Heart right ventricle (tissue), 16 donors: Measurements from ENCODE around the gene PDLIM5. TPM values are rescaled to one million over a fixed set of nuclear protein-coding genes. Genes with fewer than 3 reads are reported as not detected.

ENCODE experiments used
- ATAC-seq, 8 donors: fragments of 200-7000 bp; cut with Tn5 transposase; one replicate each; pipeline ENCODE4 v1.9.1; 2020; ENCODE audit warnings: mild to moderate bottlenecking in 8 of 8, moderate library complexity in 8 of 8, moderate number of reproducible peaks in 1 of 8
- DNase-seq, 2 donors: peaks; one replicate each; pipeline ENCODE4 v3.0.0-alpha.2; 2020
- H3K27ac ChIP-seq, 10 donors: fragments of 200-600 bp; sonication (generic) in 2 of 10; one replicate each; pipeline versions ENCODE4 v1.5.0 to v1.8.0; 2020 to 2022; ENCODE audit warnings: mild to moderate bottlenecking in 3 of 10
- H3K27me3 ChIP-seq, 7 donors: fragments of 200-600 bp; one replicate each; pipeline ENCODE4 v1.8.0; 2021 to 2022; ENCODE audit warnings: mild to moderate bottlenecking in 2 of 7
- H3K36me3 ChIP-seq, 9 donors: fragments of 200-600 bp; sonication (generic) in 1 of 9; one replicate each; pipeline versions ENCODE4 v1.5.0 to v1.8.0; 2020 to 2022; ENCODE audit warnings: mild to moderate bottlenecking in 2 of 9
- H3K4me1 ChIP-seq, 9 donors: fragments of 200-600 bp; sonication (generic) in 1 of 9; one replicate each; pipeline versions ENCODE4 v1.5.0 to v1.8.0; 2020 to 2022; ENCODE audit warnings: mild to moderate bottlenecking in 4 of 9
- H3K4me3 ChIP-seq, 10 donors: fragments of 200-600 bp; sonication (generic) in 2 of 10; one replicate each; pipeline versions ENCODE4 v1.5.0 to v1.8.0; 2020 to 2022; ENCODE audit warnings: mild to moderate bottlenecking in 7 of 10, moderate library complexity in 2 of 10
- H3K9me3 ChIP-seq, 11 donors: fragments of 200-600 bp in 10 of 11; sonication (generic) in 2 of 11; one replicate each; pipeline versions ENCODE4 v1.5.0 to v1.8.0; 2013 to 2022; ENCODE audit warnings: mild to moderate bottlenecking in 2 of 11, control low read depth in 1 of 11, moderate library complexity in 1 of 11
- CTCF ChIP-seq, 9 donors: fragments of 200-600 bp; sonication (generic) in 2 of 9; IDR thresholded peaks; one replicate each; pipeline versions ENCODE4 v1.5.0 to v1.8.0; 2021 to 2022; ENCODE audit warnings: antibody characterized with exemption in 9 of 9, mild to moderate bottlenecking in 5 of 9, moderate library complexity in 1 of 9
- WGBS, 2 donors: extraction: QIAGEN DNeasy Blood & Tissue Kit; methylation state at CpG; one replicate each; pipeline ENCODE4 v1.1.7; 2013; ENCODE audit warnings: inconsistent platforms in 1 of 2; 5-methylcytosine and 5-hydroxymethylcytosine counted together
- intact Hi-C, 10 donors: fragments of 100-400 bp; cut with DNase I; formaldehyde crosslinking; loops; one replicate each; pipeline versions ENCODE4 v1.11.1 to v1.14.2; 2022
- polyA plus RNA-seq, 2 donors: library from polyadenylated mRNA; stranded (reverse); fragments of 200-250 nt; gene quantifications; one replicate each; pipeline ENCODE4 v1.2.3, GENCODE V29; 2013
- total RNA-seq, 10 donors: library from RNA; stranded (reverse); fragmentation: NEBNext Ultra II Directional in 3 of 10; extraction: Animal tissue kit (Norgen Biotek cat#: 25700) in 3 of 10; gene quantifications; one replicate each; pipeline versions ENCODE4 v1.2.1 to v1.2.4, GENCODE V29; 2021 to 2023
- donor health status: Arrhythmogenic right ventricular cardiomyopathy.
- donor health status: ischemic (EF 13 %, LVEDD 7.1; RV severe dilation, severe dysfunction).
- donor health status: healthy with polysubstance abuse.
- donor health status: DM: no; HTN: yes; CAD: no.
- donor health status: DM: no; HTN: no; CAD: no.
- donor health status: ischemic (EF 25% LVEDD 6.9; RV normal size, moderate dysfunction).
- donor health status: ischemic (EF 25% LVEDD 5.7; RV mildly dilated, moderate dysfunction).
- donor health status: healthy.
- donor health status: DM: yes; HTN: yes; CAD: no.
- donor health status: Ischemic cardiomyopathy.
- donor health status: ischemic (EF 35%, LVEDD 5.7; RV mildly dilated, moderate dysfunction).
- donor health status: nonischemic (EF 11% LVEDD 7.7; RV severe dilation, severe dysfunction).
- donor health status: DM: yes; HTN: yes; CAD: no.
- donor health status: PGD.
- donor health status: ischemic (EF 29% LVEDD 5.4; RV normal size, mild dysfunction).
- donor health status: nonischemic (EF 23%, LVEDD 6.1; RV moderate dilation, normal function).

PDLIM5 gene
- total and polyA plus RNA-seq, 12 donors, result 221 to 1,549 (median 1,269) TPM

GRCh38 chr4:94676970-94677369 is 225.2 kb downstream of the PDLIM5 start:
- Histone ChIP-seq H3K9me3 (no peaks in the 10 kb centered on the region), H3K36me3 (no peaks in the 10 kb centered on the region), H3K4me1 (peaks cover 0 to 9% (median 0%) of the 10 kb centered on the region in 9 donors), H3K27me3 (peaks cover 0 to 11% (median 0%) of the 10 kb centered on the region in 7 donors), H3K27ac (no peak overlapping the region), H3K4me3 (no peak overlapping the region)
- TF ChIP-seq CTCF (IDR thresholded peaks at IDR 0.05), result no peak
- 19 to 34% methylated on average over 2 of the region's 2 CpGs for WGBS, 2 donors
- DNase-seq (no peak), ATAC-seq (peak in 6 of 8 donors; percentile 44 to 88 (median 48))
- intact Hi-C loops, result no loop called here

GRCh38 chr4:94678896-94679295 is 227.2 kb downstream of the PDLIM5 start:
- Histone ChIP-seq H3K27ac (no peak overlapping the region), H3K27me3 (peaks cover 0 to 11% (median 0%) of the 10 kb centered on the region in 7 donors), H3K9me3 (no peaks in the 10 kb centered on the region), H3K36me3 (no peaks in the 10 kb centered on the region), H3K4me3 (no peak overlapping the region), H3K4me1 (peaks cover 0 to 9% (median 0%) of the 10 kb centered on the region in 9 donors)
- intact Hi-C loops, result no loop called here
- no peak for TF ChIP-seq CTCF (IDR thresholded peaks at IDR 0.05)
- ATAC-seq (no peak), DNase-seq (no peak)

GRCh38 chr4:94680176-94680862 is 228.6 kb downstream of the PDLIM5 start:
- no peak overlapping the region for H3K27ac ChIP-seq
- peaks cover 0 to 9% (median 0%) of the 10 kb centered on the region in 9 donors for H3K4me1 ChIP-seq
- H3K4me3 ChIP-seq, result no peak overlapping the region
- ATAC-seq (no peak), DNase-seq (no peak)
- 62% methylated on average over 10 of the region's 10 CpGs for WGBS, 2 donors
- intact Hi-C loops, result no loop called here
- H3K27me3 ChIP-seq, result peaks cover 0 to 11% (median 0%) of the 10 kb centered on the region in 7 donors
- H3K36me3 ChIP-seq, result no peaks in the 10 kb centered on the region
- no peak for TF ChIP-seq CTCF (IDR thresholded peaks at IDR 0.05)
- H3K9me3 ChIP-seq, result no peaks in the 10 kb centered on the region

- DNase-seq, result no peak
- no peak overlapping the region for H3K27ac ChIP-seq
- H3K4me3 ChIP-seq, result no peak overlapping the region
- no peaks in the 10 kb centered on the region for H3K36me3 ChIP-seq
- 93 to 95% methylated on average over 5 of the region's 5 CpGs for WGBS, 2 donors
- no peak for TF ChIP-seq CTCF (IDR thresholded peaks at IDR 0.05)
- intact Hi-C loops, result no loop called here
- no peak for ATAC-seq
- no peaks in the 10 kb centered on the region for H3K9me3 ChIP-seq
- peaks cover 0 to 3% (median 0%) of the 10 kb centered on the region in 7 donors for H3K27me3 ChIP-seq
- no peaks in the 10 kb centered on the region for H3K4me1 ChIP-seq
These were observed 234.3 kb downstream of the PDLIM5 start for GRCh38 chr4:94686086-94686485.
